Measurements from ENCODE around the gene PRUNE1.
A peak's percentile ranks its signal among the peaks of the same experiment; 100 is the strongest.

Gene PRUNE1

DNA sequence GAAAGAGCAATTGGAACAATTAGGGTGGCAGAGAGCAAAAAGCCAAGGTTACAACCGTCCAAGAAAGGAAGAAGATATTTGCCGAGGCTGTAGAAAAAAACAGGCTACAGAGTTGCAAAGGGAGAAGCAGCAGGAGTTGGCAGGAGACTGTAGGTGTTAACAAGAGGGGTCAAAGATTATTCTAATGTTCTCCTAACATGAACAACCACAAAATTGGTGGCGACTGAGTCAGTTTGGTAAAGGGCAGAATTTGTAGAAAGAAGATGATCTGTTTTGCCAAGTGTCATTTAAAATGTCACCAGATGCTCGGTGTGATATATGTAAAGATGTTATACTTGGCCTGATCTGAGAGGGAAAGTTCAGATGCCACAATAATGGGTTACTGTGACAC is 401 bp upstream of the PRUNE1 start:
- DNase-seq: no peak

DNA sequence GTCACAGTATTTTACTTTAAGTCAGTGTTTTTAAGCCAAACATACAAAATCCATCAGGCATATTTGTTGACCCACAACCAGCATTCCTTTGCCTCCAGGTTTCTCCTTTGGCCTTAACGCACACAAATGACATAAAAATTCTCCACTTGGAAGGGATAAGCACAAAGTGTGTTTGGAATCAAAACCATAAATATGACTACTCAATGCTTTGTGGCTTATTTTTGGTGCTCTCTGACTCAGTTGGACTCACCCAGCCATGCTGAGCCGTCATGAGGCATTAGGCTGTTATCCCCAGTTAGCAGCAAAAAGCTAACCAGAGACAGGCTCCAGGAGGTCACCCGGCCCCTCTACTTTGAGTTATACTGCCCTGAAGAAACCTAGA is 948 bp downstream of the PRUNE1 start:
- no peak for DNase-seq

DNA sequence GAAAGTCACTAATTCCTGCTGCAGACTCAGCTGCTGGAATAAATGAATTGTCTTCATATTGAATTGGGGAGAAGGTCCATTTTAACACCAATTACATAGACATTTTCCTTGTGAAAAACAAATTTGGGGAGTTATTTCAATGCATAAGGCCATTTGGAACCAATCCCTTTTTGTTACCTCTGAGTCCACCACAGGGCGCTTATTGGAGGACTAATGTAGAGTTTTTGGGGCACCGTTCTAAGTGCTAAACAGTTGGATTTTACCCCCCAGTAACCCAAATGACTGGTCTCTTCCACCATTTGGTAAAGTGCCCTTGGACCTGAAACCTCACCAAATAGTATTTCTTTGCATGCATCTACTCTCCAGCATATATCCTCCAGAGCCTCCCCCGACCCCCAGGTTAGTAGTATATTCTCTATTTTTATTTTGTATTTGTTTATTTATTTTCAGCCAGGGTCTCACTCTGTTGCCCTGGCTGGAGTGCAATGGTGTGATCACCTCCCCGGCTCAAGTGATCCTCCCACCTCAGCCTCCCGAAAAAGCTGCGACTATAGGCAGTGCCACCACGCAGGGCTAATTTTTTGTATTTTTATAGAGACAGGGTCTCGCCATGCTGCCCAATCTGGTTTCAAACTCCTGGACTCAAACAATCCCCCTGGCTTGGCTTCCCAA is 1.6 kb downstream of the PRUNE1 start:
- DNase-seq: no peak

GRCh38 chr1:151010346-151010726 is 2.1 kb downstream of the PRUNE1 start:
- DNase-seq: no peak

GRCh38 chr1:151011154-151011850 is 3.1 kb downstream of the PRUNE1 start:
- no peak for DNase-seq

GRCh38 chr1:151012684-151013471 is 4.6 kb downstream of the PRUNE1 start:
- no peak for DNase-seq

DNA sequence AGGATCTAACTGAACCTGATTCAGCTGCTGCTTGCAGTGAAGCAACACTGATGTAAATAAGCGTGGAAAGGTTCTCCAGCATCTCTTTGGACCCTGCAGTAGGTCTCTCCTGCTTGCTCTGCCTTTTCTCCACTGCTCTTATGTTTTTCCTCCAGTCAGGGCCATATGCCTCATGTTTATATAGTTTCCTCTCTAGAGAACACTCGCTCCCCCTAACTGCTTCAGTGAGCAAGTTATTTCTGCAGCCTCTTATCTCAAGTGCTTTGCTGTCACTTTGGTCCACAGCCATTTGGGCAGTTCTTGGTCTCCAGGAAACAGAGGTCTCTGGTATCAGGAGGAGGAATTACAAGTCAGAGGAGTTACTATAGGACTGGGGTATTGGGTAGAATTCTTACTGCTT is 5.3 kb downstream of the PRUNE1 start:
- no peak for DNase-seq

DNA sequence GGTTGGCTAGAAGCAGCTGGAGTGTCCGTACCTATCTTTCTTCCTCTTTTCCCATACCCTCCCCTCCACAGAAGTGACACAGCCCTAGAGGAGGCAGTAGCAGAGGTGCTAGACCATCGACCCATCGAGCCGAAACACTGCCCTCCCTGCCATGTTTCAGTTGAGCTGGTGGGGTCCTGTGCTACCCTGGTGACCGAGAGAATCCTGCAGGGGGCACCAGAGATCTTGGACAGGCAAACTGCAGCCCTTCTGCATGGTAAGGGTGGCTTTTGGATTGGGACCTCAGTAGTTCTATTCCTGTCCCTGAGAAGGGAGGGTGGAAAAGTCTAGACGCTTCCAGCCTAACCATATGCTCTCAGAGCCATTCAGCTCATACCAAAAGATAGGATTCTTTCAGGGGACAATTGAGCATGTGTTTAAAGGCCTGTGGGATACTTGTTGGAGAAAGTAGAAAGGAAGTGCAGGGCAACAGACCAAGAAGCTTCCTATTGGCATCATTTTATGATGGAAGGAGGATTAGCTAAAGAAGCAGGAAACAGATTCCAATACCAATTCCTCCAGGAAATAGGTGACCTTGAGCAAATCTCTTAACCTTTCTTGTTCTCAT is 16.4 kb downstream of the PRUNE1 start:
- peak; percentile 68 for DNase-seq

GRCh38 chr1:151026460-151026859 is 18.2 kb downstream of the PRUNE1 start:
- DNase-seq: no peak

- DNase-seq: no peak
Measured at GRCh38 chr1:151032164-151032563, 23.9 kb downstream of the PRUNE1 start.

GRCh38 chr1:151035167-151035566 is 26.9 kb downstream of the PRUNE1 start:
- no peak for DNase-seq

- DNase-seq: no peak
Measured at GRCh38 chr1:151036356-151036755, 28.1 kb downstream of the PRUNE1 start, which contains the start of gene BNIPL. Gene BNIPL, plus strand, starts transcription at chr1:151036586. Its CDS starts 140 bp downstream, at chr1:151036726.

- no peak for DNase-seq
Measured at GRCh38 chr1:151037032-151037431, 28.8 kb downstream of the PRUNE1 start.

GRCh38 chr1:151039521-151039920 is 31.3 kb downstream of the PRUNE1 start:
- no peak for DNase-seq

- DNase-seq: no peak
Measured at GRCh38 chr1:151043163-151043562, 34.9 kb downstream of the PRUNE1 start.

GRCh38 chr1:151047591-151047924 is 39.3 kb downstream of the PRUNE1 start, which contains the start of gene C1orf56:
Gene C1orf56, plus strand, starts transcription at chr1:151047751. Its CDS starts 97 bp downstream, at chr1:151047848.
- peak; percentile 31 for DNase-seq

- peak; percentile 44 for DNase-seq
Measured at GRCh38 chr1:151047925-151048644, 39.8 kb downstream of the PRUNE1 start.

DNA sequence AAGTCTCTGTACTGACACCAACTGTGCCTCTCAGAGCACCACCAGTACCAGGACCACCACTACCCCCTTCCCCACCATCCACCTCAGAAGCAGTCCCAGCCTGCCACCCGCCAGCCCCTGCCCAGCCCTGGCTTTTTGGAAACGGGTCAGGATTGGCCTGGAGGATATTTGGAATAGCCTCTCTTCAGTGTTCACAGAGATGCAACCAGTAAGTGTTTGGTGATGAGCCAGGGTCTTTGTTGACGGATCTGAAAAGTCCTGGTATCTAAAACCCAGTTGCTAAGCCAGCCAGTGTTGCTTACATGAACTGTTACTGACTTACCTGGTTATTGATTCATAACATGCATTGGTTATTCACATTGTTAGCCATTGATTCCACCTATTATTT is 40.4 kb downstream of the PRUNE1 start:
- no peak for DNase-seq

DNA sequence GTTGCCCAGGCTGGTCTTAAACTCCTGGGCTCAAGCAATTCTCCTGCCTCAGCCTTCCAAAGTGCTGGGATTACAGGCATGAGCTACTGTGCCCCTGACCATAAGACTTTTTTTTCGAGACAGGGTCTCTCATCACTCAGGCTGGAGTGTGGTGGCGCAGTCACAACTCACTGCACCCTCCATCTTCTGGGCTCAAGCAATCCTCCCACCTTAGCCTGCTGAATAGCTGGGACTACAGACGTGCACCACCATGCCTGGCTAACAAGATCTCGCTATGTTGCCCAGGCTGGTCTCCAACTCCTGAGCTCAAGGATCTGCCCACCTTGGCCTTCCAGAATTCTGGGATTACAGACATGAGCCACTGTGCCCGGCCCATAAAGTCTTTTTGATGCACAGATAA is 41.2 kb downstream of the PRUNE1 start:
- no peak for DNase-seq

DNA sequence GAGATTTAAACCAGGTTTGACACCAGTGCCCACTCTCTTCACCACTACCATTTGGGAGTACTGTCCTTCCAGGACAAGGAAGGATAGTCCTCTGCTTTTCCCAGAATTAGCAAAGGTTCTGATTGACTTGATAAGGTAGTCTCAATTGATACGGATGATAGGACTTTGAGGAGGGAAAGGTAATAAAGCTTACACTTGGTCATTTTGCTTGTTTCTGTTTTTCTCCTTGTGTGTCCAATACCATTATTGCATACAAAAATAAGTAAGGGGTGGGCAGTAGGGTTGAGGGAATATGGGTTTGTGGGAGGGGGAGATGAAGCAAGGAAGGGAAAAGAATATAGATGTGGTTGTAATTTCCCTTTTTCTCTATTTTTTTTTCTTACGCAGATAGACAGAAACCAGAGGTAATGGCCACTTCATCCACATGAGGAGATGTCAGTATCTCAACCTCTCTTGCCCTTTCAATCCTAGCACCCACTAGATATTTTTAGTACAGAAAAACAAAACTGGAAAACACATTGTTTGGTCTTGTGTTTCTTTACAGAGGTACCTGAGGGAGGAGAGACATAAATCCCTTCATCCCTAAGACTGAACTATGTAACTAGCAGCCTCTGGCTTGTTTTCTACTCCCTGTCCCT is 41.9 kb downstream of the PRUNE1 start:
- no peak for DNase-seq

DNA sequence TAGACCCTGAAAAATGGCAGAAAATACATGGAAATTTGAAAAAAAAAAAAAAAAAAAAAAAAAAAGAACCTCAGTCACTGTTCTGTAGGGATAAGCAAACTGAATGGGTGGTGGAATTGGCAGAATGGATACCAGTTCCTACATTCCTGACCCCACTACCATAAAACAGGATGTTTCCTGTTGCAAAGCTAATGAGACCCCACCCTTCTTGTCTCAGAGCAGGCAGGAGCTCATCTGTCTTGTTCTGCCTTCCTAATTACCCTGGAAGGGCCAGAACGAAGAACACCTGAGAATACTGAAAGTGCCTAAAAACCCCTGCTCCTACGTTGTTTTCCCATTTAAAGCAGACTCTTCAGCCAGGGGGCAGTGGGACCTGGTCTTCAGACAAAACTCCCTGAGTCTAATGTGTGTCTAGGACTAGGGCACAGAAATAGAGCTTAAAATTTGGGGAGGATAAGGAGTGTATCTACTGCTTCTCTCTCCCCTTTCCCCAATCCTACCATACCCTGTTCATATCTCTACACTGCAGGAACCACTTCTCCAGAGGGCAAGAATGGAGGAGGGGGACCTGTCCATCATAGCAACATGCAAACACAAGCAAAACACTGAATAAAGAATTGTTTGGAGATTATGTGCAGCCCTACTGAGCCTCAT is 43.2 kb downstream of the PRUNE1 start:
- no peak for DNase-seq

All from stimulated activated naive CD4-positive, alpha-beta T cell treated with Interleukin-2 at 50 U/mL for 16 hours (primary cell).